ENCODE measurements around the gene ATG7.
"Not testable (repeated sequence)": the region's sequence is repeated elsewhere in the genome, so short reads cannot be mapped to it uniquely, and the experiment has no call there.

The ATG7 gene

GRCh38 chr3:11574981-11575669, 302.9 kb downstream of the ATG7 start:
- DNase-seq, result no peak

- DNase-seq, result no peak
Measured at GRCh38 chr3:11575677-11576076, 303.5 kb downstream of the ATG7 start.

- no peak for DNase-seq
Measured at GRCh38 chr3:11576453-11576852, 304.3 kb downstream of the ATG7 start.

GRCh38 chr3:11578169-11578568, 306.0 kb downstream of the ATG7 start:
- no peak for DNase-seq

DNA sequence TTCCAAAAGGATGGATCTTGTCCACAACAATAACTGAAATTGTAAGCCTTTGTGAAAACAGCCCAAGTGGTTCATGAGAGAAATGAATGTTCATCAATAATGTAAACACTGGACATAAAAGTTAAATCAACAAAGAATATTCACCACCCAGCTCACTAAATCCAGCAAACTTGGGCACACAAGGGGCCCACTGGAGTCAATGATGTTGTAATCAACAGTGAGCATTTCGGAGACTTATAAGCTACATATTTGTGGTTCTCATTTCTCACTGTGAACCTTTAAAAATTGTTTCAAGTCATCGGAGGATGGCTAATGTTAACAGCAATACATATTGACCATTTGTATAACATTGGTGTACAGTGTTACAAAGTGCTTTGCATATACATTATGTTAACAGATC, 308.4 kb downstream of the ATG7 start:
- no peak for DNase-seq

- no peak for DNase-seq
Measured at GRCh38 chr3:11581237-11582190, 309.3 kb downstream of the ATG7 start.

DNA sequence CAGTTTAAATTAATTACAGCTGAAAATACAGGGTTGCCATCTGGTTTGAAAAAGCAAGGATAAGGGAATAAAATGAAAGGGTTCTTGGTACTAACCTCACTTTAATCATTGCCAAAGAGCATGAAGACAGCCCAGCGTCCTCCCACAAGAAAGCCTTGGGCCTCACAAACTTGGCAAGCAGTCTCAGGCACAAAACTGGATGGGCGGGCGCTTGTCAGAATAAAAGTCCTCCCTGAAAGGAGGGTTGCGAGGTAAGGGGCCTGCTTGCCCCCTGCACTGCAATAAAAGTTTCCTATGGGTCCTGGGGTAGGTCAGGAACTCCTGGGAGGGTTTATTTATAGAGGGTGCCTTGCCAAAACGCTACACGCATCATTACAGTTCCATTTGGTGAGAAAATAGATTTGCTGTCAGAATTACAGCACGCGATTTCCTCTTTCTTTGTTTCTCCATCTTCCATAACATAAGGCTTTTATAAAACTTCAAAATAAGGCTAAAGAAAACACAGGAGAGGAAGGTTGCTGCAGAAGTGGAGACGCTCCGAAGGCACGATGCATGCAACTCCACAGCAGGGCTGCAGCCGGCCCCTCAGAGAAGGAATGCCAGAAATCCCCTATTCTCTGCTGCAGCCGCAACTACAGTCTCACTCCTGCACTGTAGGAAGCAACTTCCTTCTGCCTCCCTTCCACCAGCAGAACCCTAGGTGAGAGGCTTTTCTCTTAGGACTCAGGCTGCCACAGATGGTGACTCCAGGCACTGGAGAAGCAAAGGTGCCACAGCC, 310.2 kb downstream of the ATG7 start:
- no peak for DNase-seq

DNA sequence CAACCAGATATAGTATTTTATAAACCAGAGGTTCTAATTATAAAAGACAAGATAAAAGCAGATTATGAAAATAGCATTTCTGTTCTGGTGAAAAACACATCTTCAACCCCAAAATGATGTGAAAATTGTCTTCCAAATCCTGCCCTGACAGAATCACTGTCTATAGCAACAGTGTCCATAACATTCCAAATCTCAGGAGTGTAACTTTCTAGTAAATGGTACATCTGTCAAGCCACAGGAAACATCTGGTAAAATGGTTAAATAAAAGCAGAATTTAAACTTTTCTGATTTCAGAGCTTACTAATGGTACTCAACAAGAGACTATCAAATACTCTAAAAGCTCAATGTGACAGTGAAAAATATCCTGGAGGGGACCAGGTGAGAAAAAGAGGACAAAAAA, 311.0 kb downstream of the ATG7 start:
- DNase-seq, result no peak

DNA sequence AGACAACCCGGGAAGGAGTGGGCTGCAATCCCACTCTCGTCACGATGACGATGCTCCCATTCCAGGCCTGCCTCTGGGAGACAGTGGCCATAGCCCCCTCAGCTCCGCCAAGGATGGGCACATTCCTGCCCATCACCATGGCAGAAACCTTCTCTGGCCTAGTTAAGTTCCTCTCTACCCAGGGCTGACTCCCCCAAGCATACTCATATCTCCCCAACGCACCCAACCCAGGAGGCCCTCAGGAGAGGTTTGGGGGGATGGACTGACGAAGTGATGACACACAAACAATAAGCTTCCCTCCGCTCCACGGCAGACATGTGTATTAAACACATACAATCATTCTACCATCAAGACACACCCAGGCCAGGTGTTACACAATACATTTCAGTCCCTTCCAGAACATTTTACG, 311.4 kb downstream of the ATG7 start:
- DNase-seq, result no peak

DNA sequence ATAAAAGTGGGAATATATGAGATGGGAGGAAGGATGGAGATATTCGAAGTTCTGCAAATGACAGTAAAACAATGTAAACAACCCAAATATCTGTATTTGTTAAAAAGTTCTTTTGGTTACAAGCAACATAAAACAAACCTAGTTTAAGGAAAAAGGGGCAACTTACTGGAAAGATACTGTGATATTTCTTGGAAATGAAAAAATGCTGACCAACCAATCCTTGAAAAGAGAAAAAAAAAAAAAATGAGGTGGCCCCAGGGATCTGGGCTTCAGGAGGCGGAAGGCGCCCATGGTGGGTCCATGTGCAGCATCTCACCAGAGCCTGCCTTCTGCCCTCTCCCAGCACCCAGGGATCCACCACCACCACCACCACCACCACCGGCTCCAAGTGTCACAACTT, 312.4 kb downstream of the ATG7 start:
- DNase-seq, result no peak

GRCh38 chr3:11587766-11588165, 315.6 kb downstream of the ATG7 start:
- DNase-seq, result no peak

DNA sequence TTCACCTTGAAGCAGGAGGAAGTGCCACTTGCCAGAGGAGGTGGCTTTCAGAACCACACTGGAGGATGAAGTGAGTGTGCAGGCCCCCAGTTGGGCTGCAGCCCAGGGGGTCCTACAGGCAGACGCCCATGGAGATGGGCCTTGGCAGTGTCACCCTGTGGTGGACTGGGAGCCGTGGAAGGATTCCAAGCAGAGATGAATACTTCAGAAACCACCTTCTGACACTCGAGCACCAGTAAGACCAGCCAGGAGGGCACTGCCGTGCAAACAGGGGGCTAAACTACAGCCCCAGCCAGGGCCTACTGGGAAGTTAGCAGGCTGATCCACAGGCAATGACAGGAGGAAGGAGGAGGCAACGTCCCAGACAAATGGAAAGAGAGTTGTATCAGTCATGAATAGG, 316.1 kb downstream of the ATG7 start:
- no peak for DNase-seq

- no peak for DNase-seq
Measured at GRCh38 chr3:11588755-11589154, 316.6 kb downstream of the ATG7 start.

GRCh38 chr3:11589706-11590105, 317.5 kb downstream of the ATG7 start:
- no peak for DNase-seq

DNA sequence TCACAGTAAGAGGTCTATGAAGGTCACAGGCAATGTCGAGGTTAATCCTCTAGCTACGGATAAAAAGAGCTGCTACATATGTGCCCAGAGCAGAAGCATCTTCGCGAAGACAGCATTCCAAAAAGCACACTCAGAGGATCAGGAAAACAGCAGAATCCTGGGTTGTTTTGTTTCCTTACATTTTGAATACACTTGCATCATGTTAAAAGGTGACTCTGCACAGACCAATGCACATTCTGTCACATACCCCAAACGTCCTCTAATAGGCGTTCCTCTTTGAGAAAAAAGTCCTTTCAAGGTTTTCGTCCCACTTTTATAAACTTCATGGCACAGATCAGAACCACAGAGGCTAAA, 318.8 kb downstream of the ATG7 start:
- DNase-seq, result no peak

GRCh38 chr3:11591391-11592282, 319.4 kb downstream of the ATG7 start:
- no peak for DNase-seq

- DNase-seq, result no peak
Measured at GRCh38 chr3:11592445-11593298, 320.5 kb downstream of the ATG7 start.

GRCh38 chr3:11593318-11594034, 321.3 kb downstream of the ATG7 start:
- DNase-seq, result no peak

- not testable (repeated sequence) for DNase-seq
Measured at GRCh38 chr3:11595024-11595423, 322.8 kb downstream of the ATG7 start.

- no peak for DNase-seq
Measured at GRCh38 chr3:11596387-11596786, 324.2 kb downstream of the ATG7 start.
